ENCODE results near the gene FAM53B.

The FAM53B gene

DNA sequence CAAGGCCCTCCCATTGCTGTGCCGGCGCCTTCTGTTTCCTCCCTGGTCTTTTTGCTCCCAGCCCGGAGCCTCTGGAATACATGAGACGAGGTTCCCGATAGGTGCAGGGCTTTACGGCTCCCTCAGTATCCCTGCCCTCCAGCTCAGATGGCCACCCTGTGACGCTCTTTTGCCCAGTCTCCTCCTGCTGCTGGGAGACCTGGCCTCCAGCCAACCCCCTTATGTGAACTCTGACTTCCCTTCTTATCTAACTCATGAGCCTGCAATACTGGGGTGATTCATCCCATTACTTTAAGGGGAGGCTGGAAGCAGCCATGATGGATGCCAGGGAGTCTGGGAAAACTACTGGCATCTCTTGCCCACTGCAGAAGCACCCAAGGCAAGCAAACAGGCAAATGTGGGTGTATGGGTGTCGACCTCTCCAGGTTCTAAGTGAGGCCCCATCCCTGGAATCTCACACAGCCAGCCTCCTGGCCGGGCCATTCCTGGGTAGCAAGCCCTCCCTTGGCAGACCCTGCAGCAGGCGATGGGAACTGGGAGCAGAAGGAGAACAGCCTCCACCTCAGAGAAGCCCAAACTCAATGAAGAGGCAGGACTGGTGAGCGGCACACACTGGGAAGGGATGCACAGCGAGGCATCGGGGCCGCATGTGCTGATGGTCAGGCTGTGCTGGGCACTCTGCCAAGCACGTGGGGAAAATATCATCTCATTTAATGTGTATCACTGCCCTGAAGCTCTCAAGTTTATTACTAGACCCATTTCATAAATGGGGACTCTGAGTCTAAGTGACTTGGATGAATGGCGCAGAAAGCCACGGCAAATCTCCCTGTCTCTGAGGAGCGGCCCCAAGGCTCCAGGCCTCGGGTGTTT lies 97.5 kb downstream of the FAM53B start:
- no peak for DNase-seq (ENCODE audit: low read depth)

DNA sequence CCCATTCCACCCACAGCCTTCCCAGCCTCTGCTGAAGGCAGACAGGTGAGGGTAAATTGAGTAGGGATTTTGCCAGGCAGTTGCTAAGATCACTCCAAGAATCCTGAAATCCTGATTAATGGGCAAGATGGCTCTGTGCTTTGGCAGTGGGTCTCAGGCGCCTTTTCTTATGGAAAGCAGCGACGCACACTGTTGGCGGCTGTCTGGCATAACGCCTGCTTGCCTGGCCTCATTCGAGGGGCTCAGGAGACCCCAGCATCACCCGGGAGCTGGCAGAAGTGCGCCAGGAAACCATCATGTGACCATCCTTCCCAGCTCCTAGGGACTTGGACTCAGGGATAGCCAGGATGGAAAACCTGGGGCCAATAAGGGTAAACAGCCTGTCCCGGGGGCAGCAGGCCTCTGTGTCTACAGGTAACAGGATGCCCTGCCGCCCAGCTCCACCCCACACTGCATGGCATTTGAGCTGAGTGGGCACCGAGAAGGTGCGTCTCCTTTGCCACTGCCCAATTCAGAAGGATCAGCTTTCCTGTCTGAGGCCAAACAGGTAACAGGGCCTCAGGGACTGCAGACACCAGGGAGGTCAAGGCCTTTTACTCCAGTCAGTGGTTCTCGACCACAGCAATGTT lies 98.6 kb downstream of the FAM53B start:
- DNase-seq (ENCODE audit: low read depth), result no peak

DNA sequence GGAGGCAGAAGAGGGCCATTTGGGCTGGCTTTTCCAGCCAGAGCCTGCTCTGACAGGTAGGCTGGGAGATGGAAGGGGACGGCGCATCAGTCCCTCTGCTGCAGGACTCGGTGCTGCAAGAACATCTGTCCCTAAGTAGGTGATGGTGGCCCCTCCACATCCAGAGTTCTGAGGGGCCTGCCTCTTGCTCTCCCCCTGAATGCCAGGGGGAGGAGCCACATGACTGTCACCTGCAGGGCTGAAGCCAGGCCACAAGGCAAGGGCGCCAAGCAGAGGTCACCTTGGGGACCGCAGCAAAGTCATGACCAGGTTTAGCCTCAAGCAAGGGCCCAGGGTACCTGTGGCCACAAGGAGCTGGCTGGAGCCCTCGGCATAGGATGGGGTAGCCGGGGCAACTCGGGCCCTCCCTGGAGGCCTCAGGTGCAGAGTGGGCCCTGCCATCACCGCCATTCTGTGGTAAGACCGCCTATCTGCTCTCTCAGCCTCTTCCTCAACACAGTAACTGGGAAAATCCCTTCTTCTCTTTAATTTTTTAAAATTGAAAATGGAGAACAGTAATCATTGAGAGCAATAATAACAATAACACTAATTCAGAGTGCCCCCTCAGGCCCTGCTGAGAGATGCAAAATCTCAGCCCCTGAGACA lies 99.3 kb downstream of the FAM53B start:
- DNase-seq (ENCODE audit: low read depth), result no peak

DNA sequence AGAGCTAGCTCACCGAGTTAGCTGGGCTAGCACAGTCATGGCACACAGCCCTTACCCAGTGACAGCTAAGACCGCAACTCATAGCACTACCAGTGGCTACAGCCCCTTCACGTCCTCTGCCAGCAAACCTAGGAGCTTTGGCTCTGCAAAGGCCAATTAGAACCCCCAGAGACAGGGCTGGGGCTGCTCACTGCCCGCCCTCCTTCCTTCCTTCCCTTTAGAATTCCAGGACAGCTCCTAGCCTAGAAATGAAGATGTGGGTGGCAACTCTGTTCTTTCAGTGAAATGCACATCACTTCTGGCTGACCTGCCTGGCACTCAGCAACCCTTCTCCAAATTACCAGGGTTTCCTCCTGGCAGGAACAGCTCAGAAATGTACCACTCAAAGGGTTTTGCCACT lies 99.9 kb downstream of the FAM53B start:
- DNase-seq (ENCODE audit: low read depth), result no peak

DNA sequence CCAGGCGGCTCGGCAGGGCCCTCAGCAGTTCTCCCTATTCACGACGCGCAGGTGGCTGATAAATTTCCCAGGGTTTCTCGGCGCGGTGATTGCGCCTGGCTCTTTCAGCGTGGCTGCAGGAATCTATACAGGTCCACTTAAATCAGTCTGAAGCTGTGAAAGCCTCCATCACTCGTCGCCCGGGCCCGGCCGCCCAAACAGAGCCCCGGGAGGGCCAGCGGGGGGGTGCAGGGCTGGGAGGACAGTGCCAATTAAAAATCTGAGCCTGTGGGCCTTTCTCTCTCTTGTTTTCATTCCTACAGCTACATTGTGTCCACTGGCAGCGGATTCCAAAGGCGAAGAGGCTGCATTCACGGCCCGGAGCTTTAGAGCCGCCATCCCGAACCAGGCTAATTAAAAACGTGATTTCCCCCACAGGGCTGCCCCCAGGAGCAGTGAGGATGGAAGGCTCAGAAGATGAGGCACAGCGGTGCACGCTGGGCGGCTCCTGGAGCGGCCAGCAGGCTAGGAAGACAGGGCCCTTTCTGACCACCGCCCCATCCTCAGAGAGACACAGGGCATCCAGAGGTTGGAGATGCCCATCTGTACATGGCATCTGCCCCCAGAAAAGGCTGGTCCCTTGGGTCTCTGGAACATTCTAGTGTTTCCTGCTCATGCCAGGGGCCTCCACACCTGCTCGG lies 100.7 kb downstream of the FAM53B start:
- DNase-seq (ENCODE audit: low read depth), result no peak

DNA sequence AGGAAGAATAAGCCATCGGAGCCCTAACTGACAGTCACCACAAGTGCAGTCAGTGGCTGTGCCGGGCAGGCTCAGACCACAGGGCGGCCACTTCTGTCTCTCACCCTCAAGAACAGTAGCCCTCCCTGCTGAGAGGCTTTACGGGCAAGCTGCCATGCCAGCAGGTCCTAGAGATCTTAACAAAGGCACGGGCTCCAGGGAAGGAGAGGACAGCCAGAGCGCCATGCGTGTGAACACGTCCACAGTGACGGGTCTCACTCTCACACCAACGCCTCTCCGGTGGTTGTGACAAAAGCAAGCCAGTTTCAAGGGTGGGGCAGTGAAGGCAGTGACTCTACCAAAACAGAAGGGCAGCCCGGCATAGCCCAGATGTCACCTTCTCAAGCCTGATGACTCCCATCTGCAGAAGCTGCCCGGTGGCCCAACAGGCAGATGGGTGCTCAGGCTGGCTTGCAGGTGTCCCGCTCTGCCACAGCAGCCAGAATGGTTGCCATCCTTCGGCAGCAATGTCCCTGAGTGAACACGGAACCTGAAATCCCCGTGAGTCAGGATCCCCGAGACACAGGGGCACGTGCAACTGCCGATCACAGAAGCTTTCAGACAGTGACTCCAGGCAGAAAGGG lies 102.0 kb downstream of the FAM53B start:
- DNase-seq (ENCODE audit: low read depth), result no peak

DNA sequence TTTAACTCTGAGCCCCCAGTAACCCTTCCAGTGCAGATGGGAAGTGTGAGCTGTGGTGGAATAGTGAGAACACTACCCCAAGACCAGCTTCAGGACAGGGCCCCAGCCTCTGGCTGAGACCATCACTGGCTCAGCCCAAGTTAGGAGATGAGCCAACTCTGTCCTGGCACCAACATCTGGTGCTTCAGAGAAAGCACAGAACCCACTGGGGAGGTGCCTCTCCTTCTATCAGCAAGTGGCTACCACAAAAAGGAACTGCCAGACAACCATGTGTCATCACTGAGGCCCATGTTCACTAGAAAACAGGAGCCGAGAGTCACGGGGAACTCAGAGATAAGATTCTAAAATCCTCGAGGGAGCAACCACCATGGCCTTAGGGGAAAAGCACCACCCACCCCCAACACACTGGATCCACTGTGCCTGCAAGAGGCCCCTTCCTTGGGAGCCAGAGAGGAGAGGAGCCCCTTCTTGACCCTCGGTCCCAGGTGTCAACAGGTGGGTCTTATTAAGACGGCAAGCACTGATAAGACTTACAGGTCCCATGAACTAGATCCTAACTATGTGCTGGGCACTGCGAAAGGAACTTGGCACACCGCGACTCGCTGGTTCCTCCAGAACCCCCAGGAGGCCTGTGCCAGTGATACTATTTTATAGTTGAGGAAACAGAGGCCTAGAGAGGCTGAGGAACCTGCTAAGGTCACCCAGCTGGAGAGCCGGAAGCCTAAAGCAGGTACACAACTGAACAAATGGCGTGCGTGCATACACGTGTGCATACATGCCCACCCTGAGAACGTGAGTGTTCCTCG lies 102.7 kb downstream of the FAM53B start:
- no peak for DNase-seq (ENCODE audit: low read depth)

DNA sequence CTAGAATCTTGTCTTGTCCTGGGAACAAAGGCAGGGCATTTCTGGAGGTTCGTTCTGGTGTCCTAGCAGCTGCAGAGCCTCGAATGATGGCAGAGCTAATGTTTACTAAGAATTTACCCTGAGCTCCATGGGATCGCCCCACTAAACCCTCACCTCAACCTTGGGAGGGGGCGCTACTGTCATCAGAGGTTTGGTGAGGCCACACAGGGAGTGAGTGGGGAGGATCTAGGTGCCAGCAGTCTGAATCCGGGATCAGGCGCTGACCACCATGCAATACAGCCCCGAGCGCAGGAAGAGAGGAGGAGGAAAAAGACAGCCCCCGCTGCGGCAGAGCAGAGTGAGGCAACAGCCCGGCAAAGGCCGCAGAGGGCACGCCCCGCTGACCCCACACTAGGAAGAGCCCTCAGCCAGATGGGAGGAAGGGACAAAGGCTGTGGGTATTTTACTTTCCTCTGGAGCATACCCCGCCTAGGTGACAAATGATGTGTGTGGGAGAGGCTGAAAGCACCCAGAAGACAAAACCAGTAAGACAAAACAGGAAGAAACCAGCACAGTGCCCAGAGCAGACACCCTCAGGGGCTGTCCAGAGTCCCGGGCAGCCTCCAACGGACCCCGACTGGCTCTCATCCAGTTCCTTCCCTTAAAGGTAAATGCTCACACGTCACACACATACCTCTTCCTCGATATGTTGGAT lies 103.5 kb downstream of the FAM53B start:
- DNase-seq (ENCODE audit: low read depth), result no peak

DNA sequence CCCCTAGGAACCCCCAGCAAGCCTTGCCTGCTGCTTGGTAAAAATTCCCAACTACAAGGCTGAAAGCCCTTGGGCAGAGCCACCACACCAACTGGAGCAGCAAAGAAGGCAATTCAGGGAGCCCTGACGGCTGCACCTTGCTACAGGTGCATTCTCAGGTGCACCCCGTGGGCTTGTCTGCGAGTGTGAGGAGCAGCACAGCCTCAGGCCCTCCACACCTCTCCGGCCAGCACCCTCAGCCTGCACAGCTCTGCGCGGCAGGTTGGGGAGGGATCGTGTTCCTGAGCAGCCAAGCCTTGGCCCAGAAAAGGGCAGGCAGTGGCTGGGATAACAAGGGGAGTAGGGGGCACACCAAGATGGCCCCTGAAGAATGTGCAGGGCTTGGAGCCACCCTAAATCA lies 104.1 kb downstream of the FAM53B start:
- no peak for DNase-seq (ENCODE audit: low read depth)

DNA sequence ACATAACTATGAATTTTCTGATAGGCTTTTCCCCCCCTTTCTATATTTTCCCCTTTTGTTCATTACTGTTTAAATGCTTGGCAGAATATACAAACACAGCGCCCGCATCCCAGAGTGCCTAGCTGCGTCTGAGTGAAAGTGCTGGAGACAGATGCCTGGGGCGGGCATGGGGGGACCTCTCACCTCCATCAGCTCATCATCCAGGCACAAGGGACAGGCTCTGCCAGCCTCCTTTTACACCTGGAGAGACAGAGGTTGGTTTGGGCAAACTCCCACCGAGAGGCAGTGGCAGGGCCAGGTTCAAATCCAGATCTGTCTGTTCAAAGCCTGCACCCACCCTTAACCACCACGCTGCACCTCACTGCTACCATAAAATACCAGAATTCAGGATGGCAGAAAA lies 104.5 kb downstream of the FAM53B start:
- no peak for DNase-seq (ENCODE audit: low read depth)

DNA sequence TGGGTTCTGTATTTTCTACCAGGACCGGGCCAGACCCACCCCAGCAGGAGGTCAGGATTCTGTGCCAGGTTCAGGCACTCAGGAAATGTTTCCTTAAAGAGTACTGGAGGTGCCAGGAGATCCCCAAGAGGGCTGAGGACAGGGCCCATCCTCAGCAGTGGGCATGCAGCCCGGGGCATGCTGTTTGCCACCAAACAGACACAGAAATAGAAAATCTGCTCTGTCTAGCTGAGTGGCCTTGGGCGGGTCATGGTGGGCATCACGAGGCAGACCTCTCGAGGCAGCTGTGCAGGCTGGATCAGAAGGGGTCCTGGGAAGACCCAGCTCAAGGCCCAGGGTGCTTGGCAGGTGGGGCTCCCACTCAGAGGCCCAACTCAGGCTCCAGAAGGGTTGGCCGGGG lies 105.0 kb downstream of the FAM53B start:
- DNase-seq (ENCODE audit: low read depth), result no peak

DNA sequence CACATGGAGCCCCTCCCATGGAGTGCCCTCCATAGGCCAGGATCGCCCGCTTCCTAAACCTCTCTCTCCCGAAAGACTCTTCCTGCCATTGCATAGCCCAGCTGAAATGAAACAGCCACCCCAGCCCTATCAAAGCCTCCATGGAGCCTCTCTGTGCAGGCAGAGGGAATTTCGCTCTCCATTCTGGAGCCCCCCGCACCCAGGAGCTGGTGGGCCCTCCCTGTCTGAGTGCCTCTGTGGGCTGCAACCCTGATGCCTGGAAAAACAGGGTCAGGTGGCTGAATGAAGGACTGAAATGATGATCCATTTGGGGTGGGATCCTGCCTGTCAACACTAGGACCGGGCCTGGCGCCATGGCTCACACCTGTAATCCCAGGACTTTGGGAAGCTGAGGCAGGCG lies 106.4 kb downstream of the FAM53B start:
- no peak for DNase-seq (ENCODE audit: low read depth)

DNA sequence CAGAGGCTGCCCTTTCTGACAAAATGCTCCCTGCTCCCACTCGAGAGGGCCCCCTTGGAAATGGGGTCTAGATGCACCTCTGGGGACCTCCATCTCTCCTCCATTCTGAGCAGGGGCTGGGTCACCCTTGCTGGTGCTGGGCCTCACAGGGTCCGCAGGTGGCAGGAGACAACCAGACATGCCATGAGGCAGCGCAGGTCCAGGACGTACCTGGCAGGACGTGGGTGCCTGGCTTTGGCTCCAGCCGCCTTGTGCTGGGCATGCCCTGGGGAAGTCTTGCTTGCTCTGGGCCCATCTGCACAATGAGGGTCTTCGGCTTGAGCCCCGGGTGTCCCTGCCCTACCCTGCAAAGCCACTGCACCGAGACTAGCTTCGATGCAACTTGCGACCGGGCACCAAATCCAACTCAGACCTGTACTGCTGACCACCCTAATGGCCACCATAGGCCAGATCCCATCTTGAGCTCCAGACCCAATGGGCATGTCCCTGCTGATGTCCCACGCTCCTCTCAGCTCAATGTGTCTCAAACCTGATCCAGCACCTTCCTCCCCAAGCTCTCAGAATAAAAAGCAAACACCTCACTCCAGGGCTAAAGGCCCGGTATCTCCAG lies 107.0 kb downstream of the FAM53B start:
- no peak for DNase-seq (ENCODE audit: low read depth)

DNA sequence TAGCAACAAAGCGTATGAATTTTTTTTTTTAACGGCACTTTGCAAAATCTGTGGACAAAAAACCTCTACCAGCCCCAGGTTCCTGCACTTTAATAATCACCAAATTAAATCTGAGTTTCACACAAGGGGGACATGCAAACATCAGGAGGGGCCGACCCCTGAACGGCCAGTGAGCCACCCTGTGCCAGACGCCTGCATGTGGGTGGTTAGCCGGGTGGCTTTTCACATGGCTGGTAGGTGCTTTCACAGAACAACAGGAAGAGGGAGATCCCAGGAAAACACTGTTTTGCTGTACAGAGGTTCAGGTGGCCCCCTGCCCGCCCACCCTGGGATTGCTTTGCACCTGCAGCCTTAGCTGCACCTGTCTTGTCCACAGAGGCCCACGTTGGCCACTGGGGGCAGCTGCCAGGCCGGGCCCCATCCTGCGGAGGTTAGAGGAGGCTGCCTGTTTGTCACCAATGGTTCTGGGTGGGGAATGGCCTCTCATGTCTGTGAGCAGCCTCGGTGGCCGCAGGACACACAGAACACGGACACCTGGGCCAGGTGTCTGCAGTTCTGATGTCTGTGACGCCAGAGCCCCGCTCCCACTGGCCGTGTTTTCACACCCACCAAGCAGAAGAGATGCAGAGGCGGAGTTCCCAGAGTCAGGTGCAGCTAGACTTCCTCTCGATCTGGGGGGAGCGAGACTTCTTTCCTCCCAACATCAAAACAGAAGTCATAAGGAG lies 107.7 kb downstream of the FAM53B start:
- DNase-seq (ENCODE audit: low read depth), result no peak

DNA sequence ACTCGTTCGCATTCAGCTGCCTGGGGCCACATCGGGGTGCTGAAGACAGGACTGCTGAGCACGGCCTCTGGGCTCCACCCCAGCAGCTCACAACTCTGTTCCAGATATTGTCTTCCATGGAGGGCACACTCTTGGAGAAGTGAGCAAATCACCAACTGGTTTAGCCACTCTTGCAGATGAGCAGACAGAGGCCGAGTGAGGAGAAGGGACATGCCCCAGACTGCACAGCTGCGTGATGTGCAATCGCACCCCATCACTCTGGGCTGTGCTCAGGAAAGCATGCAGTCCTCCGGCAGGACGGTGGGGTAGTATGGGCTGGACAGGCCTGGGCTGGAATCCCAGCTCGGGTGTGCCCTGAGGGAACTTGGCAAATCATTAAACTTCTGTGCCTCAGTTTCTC lies 111.6 kb downstream of the FAM53B start:
- no peak for DNase-seq (ENCODE audit: low read depth)

DNA sequence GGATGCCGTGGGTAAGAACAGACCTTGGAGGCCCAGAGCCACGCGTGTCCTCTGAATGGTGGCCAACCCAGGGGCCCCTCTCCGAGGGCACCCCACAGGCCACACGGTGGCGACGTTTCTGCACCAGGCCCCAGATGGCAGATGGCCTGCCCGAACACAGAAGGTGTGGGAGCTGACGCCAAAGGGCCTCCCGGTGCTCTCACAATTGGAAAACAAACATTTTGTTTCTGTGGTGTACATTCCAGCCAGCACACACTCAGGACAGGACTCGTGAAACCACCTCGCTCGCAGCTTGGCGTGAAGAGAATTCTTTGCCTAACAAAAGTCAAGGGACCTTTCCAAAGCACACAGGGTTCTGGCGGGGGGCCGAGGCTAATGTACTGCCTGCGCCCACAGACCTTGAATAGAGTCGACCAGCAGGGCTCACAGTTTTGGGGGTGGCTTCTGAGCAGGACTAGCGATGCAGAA lies 112.1 kb downstream of the FAM53B start:
- DNase-seq (ENCODE audit: low read depth), result no peak

DNA sequence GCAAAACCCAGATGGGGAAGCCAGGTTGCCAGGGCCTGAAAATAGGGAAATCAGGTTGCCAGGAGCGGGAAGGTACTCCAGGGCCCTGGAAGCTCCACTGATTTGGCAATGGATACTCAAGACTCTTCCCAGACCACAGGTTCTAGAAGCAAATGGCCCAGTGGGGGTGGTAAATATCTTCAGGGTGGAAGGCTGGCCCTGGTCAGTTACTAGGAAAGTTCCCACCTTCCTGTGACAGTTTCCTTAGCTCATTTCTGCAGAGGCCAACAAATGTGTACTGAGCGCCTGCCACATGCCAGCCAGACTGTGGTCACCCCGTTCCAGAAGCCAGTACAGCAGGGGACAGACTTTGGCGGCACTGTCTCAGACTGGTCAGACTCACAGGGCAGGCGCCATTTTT lies 113.6 kb downstream of the FAM53B start:
- DNase-seq (ENCODE audit: low read depth), result no peak

DNA sequence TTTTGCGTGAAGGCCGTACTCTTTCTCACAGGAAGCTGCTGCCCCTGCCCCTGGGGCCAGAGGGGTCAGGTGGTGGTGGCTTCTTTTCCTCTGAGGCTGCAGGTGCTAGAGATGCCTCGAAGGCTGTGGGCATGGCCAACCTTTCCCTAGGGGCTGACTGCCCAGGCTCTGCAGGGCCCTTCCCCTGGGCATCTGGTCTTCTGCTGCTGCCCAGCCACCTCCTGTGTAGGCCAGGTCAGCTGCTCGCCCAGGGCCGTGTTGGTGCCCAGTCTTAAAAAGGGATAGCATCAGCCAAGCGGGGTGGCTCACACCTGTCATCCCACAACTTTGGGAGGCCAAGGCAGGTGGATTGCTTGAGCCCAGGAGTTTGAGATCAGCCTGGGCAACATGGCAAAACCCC lies 114.3 kb downstream of the FAM53B start:
- no peak for DNase-seq (ENCODE audit: low read depth)

DNA sequence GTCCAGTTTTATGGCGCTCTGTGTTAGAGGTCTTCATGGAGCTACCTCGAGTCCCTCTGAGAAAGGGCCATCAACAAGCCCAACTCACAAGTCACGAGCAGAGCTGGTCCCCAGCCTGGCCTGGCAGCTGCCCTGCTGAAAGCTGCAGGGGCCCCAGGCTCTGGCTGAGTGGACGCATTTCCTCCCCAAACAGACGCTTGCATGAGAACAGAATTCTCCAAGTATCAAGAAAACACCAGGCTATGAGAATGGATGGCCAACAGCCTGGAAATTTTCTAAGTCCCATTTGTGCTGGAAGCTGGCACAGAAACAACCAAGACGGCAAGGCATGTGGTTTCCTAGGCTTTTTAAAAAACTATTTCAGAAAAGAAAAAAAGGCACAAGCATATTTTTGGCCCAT lies 114.8 kb downstream of the FAM53B start:
- DNase-seq (ENCODE audit: low read depth), result no peak

DNA sequence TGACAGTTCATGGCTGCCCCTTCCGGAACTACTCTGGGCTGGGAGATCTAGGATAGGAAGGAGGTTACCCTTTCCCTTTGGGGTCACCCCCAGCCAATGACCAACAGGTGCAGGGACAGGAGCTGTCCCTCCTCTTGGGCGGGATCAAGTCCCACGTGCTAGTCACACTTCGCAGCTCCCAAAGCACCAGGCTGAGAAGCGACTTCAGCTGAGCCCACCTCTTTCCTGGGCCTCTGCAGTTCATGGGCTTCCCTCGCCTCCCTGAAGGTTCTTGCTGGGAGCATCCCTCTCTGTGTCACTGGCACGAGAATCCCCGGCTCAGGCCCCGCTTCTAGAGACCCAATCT lies 115.5 kb downstream of the FAM53B start:
- no peak for DNase-seq (ENCODE audit: low read depth)

All from stimulated activated CD8-positive, alpha-beta memory T cell treated with anti-CD3 and anti-CD28 coated beads, Interleukin-12 subunit alpha, Interleukin-12 subunit beta, amount 100 ng/mL, for 4 hours (primary cell).